ENCODE results near the gene MTUS2.

MTUS2 gene

DNA sequence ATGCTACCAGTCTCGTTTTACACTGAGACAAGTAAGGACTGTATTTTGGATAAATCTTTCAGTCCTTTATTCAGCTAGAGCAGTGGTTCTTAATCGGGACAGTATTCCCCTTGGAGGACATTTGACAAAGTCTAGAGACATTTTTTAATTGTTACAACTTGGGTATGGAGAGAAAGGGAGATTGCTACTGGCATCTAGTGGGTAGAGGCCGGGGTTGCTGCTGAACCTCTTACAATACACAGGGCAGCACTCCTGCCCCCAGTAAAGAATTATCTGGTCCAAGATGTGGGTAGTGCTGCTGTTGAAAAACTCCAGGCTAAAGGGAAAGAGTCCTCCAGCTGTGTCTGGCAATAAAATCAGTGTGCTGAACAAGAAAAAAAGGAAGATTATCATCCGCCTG, 440.5 kb downstream of the MTUS2 start:
- no peak for DNase-seq

DNA sequence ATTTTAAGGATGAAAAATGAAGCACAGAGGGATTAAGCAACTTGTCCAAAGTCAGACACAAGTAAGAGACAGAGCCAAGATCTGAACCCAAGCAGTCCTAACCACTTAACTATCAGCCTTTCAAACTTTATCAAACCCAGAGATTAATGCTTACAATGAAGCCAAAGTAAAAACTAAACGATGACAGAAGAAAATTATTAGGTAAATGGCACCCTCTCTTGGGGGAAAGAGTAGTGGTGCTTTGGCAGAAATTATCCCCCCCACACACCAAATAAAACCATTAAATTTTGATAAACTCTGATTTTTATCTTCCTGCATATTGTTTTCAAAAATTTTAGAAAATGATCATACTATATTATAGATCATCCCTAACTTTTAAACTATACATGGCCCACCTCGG, 446.1 kb downstream of the MTUS2 start:
- no peak for DNase-seq

DNA sequence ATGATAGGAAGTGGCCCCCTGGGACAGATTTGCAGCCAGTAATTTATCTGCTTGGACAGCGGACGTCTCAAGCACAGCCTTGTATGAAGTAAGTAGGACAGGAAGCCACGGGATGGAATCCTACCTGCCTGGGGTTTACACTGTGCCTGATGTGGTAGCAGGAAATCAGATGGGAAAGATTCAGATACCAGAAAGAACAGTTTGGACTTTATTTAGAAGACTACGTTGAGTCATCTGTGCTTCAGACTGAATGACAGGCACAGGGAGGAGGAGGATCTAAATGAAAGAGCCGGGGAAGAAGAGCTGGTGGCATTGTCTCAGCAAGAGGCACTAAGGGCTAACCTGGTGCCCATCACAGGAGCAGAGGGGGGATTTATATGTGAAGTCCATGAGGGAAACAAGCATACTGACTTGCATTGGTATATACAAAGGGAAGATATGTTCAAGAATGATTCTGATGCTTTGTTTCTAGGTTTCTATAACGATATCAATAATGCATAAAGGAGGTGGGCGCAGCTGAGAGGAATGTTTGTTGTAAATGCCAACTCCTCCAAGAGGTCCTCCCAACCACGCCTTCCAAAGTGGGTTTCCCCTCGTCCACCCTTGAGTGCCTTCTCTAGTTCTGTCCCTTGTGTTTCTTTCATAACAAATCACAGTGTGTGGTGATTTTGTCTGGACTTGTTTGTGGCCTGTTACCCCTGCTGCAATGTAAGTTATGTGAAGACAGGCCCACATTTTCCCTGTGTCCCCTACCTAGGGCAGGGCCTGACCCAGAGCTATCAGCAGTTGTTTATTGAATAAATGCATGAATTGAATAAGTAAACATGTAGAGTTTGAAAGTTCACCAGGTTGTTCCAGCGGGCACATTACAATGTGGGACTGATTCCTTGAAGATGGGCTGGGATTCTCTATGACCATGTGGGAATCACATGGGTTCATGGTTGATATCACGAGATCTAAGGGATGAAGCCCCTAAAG, 446.9 kb downstream of the MTUS2 start:
- DNase-seq, result no peak

GRCh38 chr13:29270271-29270985, 450.3 kb downstream of the MTUS2 start:
- DNase-seq, result no peak

DNA sequence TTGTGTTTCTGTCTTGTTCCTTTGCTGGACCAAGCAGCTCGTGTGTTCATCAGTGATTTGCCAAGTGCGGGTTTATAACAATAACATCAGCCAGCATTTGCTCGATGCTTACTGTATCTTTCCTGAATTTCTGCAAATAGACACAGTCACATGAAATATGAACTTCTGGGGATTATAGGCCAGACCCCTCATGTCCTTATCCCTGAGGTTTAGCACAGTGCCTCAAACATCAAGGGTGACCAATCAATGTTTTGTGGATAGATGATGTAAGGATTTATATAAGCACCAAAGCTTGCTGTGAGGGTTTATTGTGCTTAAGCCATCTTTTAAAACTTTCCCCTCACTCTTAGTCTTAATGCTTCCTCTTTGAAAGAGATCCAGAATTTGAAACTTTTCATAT, 451.5 kb downstream of the MTUS2 start:
- no peak for DNase-seq

GRCh38 chr13:29279356-29280254, 459.5 kb downstream of the MTUS2 start:
- no peak for DNase-seq

- no peak for DNase-seq
These were observed 461.9 kb downstream of the MTUS2 start for GRCh38 chr13:29281932-29282495.

DNA sequence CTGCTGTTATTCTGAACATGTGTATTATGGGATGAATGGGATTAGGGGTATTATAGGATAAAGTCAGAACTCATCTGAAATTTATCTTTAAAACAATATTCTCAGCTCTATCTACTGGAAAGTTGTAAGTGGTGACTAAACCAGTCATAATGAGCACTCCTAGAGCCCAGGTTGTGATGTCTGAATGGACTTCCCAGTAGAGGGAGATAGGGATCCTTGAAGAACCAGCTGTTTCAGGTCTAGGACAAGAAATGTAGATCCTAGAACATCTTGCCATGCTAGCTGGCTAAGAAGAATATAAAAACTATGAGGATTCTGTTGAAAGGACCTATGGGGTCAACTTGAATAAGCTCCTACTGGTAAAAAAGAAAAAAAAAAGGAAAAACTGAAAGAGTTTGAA, 464.6 kb downstream of the MTUS2 start:
- DNase-seq, result no peak

- DNase-seq, result no peak
These were observed 467.1 kb downstream of the MTUS2 start for GRCh38 chr13:29287237-29287636.

- DNase-seq, result no peak
These were observed 471.9 kb downstream of the MTUS2 start for GRCh38 chr13:29292045-29292444.

- no peak for DNase-seq
These were observed 474.7 kb downstream of the MTUS2 start for GRCh38 chr13:29294821-29295220.

DNA sequence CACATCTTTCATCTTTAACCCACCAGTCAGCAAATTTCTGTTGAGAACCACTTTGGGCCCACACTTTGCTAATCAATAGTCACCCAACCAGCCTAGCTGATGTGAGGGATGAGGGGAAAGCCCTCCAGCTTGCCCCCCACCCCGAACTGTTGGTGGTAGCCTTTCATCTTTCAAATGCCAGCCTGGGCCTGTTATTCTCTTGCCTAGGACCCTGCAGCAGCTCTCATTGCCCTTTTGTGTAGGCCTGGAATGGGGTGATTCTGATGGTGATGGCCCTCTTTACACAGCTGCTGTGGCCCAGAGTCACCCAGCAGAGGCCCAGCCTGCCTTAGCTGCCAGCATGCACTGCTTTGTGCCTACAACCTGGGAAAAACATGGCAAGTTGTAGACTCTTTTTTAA, 480.9 kb downstream of the MTUS2 start:
- DNase-seq, result no peak

DNA sequence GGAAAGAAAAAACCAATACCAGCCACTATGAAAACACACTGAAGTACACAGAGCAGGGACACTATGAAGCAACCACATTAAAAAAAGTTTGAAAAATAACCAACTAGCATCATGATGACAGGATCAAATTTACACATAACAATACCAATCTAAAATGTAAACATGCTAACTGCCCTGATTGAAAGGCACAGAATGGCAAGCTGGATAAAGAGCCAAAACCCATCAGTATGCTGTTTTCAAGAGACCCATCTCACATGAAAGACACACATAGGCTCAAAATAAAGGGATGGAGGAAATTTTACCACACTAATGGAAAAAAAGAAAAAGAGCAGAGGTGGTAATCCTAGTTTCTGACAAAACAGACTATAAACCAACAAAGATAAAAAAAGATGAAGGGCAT, 484.0 kb downstream of the MTUS2 start:
- DNase-seq, result no peak

- DNase-seq, result no peak
These were observed 490.7 kb downstream of the MTUS2 start for GRCh38 chr13:29310806-29311205.

- DNase-seq, result no peak
These were observed 495.7 kb downstream of the MTUS2 start for GRCh38 chr13:29315847-29316246.

GRCh38 chr13:29317828-29318227, 497.7 kb downstream of the MTUS2 start:
- DNase-seq, result no peak

DNA sequence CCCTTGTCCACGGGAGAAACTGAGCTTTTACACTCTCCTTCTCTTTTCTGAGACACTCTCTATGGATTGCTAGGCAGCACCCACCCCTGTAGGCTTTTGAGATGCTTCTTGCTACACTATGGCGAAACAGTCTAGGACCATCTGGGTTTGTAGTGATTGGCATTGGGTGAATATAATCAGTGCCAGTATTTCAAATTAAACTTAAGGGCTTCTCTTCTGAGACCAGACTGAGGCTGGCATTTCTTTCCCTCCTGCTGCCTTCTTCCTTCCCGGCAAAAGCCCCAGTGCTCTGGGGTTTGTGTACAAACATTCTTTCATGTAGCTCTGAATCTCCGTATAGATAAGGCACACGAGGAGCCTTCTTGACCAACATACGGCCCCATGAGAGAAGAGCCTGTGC, 498.6 kb downstream of the MTUS2 start:
- no peak for DNase-seq

DNA sequence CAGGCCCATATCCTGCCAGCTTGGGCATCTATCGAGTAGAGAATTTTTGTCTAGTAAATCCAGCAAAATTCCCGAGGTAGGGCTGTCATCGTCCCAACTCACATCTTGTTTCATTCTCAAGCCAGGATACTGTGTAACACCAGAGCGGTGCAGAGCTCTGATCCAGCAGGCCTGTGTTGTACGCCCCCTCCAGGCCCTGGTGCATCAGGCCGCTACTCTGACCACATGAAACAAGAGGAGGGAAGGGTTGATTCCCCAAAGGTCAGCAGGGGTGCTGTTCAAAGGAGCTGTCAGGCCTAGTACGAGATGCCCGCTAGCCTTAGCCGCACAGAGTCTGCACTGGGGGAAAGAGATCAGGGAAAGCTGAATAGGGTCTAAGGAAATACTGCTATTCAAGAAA, 499.3 kb downstream of the MTUS2 start:
- no peak for DNase-seq

DNA sequence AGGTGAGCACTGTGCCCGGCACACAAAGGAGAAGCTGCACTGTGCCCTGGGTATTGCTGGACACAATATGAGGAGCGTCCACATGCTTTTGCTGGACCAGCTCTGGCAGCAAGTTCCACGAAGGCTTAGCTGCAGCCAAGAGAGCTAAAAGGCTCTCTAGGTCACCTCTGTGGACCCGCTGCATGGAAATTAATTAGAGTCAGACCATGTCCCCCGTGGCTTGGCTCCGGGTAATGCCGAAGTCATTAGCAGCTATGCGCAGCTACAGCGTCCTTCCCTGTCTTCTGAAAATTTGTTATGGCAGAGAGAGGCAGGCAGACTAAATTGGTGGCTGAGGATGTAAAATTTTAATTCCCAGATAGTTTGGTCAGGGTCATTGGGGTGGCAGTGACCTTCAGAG, 503.8 kb downstream of the MTUS2 start:
- DNase-seq, result no peak

GRCh38 chr13:29324601-29325000, 504.5 kb downstream of the MTUS2 start:
- no peak for DNase-seq

- no peak for DNase-seq
These were observed 508.4 kb downstream of the MTUS2 start for GRCh38 chr13:29328501-29328900.

DNA sequence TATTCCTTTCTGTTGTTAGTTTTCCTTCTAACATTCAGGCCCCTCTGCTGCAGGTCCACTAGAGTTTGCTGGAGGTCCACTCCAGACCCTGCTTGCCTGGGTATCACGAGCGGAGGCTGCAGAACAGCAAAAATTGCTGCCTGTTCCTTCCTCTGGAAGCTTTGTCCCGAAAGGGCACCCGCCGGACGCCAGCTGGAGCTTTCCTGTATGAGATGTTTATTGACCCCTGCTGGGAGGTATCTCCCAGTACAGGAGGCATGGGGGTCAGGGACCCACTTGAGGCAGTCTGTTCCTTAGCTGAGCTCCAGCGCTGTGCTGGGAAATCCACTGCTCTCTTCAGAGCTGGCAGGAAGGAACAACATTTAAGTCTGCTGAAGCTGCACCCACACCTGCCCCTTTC, 516.2 kb downstream of the MTUS2 start:
- no peak for DNase-seq
